ENCODE measurements around the gene NAP1L4.

Gene NAP1L4

GRCh38 chr11:3010521-3011275 is 18.6 kb upstream of the NAP1L4 start:
- DNase-seq (ENCODE audit: low read depth in 2 of 2): no peak

- no peak for DNase-seq (ENCODE audit: low read depth in 2 of 2)
Measured at GRCh38 chr11:3010004-3010403, 17.9 kb upstream of the NAP1L4 start.

- DNase-seq (ENCODE audit: low read depth in 2 of 2): no peak
Measured at GRCh38 chr11:3009481-3009880, 17.4 kb upstream of the NAP1L4 start.

- no peak for DNase-seq (ENCODE audit: low read depth in 2 of 2)
Measured at GRCh38 chr11:3008746-3009336, 16.7 kb upstream of the NAP1L4 start.

- DNase-seq (ENCODE audit: low read depth in 2 of 2): no peak
Measured at GRCh38 chr11:3007404-3008010, 15.4 kb upstream of the NAP1L4 start.

- DNase-seq (ENCODE audit: low read depth in 2 of 2): no peak
Measured at GRCh38 chr11:3006505-3007260, 14.6 kb upstream of the NAP1L4 start.

- no peak for DNase-seq (ENCODE audit: low read depth in 2 of 2)
Measured at GRCh38 chr11:3004481-3004880, 12.4 kb upstream of the NAP1L4 start.

- no peak for DNase-seq (ENCODE audit: low read depth in 2 of 2)
Measured at GRCh38 chr11:3003396-3004231, 11.5 kb upstream of the NAP1L4 start.

- DNase-seq (ENCODE audit: low read depth in 2 of 2): no peak
Measured at GRCh38 chr11:3002871-3003270, 10.7 kb upstream of the NAP1L4 start.

- no peak for DNase-seq (ENCODE audit: low read depth in 2 of 2)
Measured at GRCh38 chr11:3002351-3002861, 10.3 kb upstream of the NAP1L4 start.

- no peak for DNase-seq (ENCODE audit: low read depth in 2 of 2)
Measured at GRCh38 chr11:3001496-3001895, 9.4 kb upstream of the NAP1L4 start.

GRCh38 chr11:3000032-3000961 is 8.2 kb upstream of the NAP1L4 start:
- DNase-seq (ENCODE audit: low read depth in 2 of 2): no peak

GRCh38 chr11:2999464-2999998 is 7.4 kb upstream of the NAP1L4 start:
- DNase-seq (ENCODE audit: low read depth in 2 of 2): no peak

GRCh38 chr11:2998073-2998850 is 6.1 kb upstream of the NAP1L4 start:
- DNase-seq (ENCODE audit: low read depth in 2 of 2): no peak

GRCh38 chr11:2997406-2997805 is 5.3 kb upstream of the NAP1L4 start:
- no peak for DNase-seq (ENCODE audit: low read depth in 2 of 2)

GRCh38 chr11:2996976-2997375 is 4.8 kb upstream of the NAP1L4 start:
- DNase-seq (ENCODE audit: low read depth in 2 of 2): no peak

GRCh38 chr11:2995893-2996554 is 3.9 kb upstream of the NAP1L4 start:
- DNase-seq (ENCODE audit: low read depth in 2 of 2): no peak

- no peak for DNase-seq (ENCODE audit: low read depth in 2 of 2)
Measured at GRCh38 chr11:2995031-2995561, 3.0 kb upstream of the NAP1L4 start.
